Right lobe of liver (tissue), 6 donors: Measurements from ENCODE around the gene KIF26A. TPM values are rescaled to one million over a fixed set of nuclear protein-coding genes. Genes with fewer than 3 reads are reported as not detected.
A peak's percentile ranks its signal among the peaks of the same experiment; 100 is the strongest.

Experiments
- ATAC-seq, 4 donors: fragments of 200-7000 bp; cut with Tn5 transposase; one replicate each; pipeline ENCODE4 v1.9.1; 2020; ENCODE audit warnings: mild to moderate bottlenecking in 4 of 4, moderate library complexity in 4 of 4
- DNase-seq, 3 donors: peaks; one replicate each; pipeline ENCODE4 v3.0.0-alpha.2; 2020
- H3K27ac ChIP-seq, 3 donors: fragments of 200-600 bp; one replicate each; pipeline ENCODE4 v1.8.0; 2022
- H3K27me3 ChIP-seq, 2 donors: fragments of 200-600 bp; one replicate each; pipeline ENCODE4 v1.8.0; 2022
- H3K36me3 ChIP-seq, 4 donors: fragments of 200-600 bp; sonication (generic) in 1 of 4; one replicate each; pipeline versions ENCODE4 v1.5.1 to v1.8.0; 2017 to 2022; ENCODE audit warnings: control low read depth in 1 of 4
- H3K4me1 ChIP-seq, 4 donors: fragments of 200-600 bp; sonication (generic) in 1 of 4; one replicate each; pipeline versions ENCODE4 v1.5.1 to v1.8.0; 2017 to 2022; ENCODE audit warnings: control low read depth in 1 of 4
- H3K4me3 ChIP-seq, 3 donors: fragments of 200-600 bp; one replicate each; pipeline ENCODE4 v1.8.0; 2022
- H3K9me3 ChIP-seq, 4 donors: fragments of 200-600 bp; sonication (generic) in 1 of 4; one replicate each; pipeline versions ENCODE4 v1.5.1 to v1.8.0; 2017 to 2022; ENCODE audit warnings: control low read depth in 1 of 4
- POLR2A ChIP-seq: fragments of 450-650 bp; IDR thresholded peaks from one replicate; pipeline ENCODE4 v1.6.1; 2017; ENCODE audit warnings: antibody characterized with exemption, mild to moderate bottlenecking
- WGBS: methylation state at CpG from one replicate; pipeline ENCODE4 v1.1.6; 2018; ENCODE audit warnings: low coverage, low lambda C conversion rate; ENCODE audit not compliant: insufficient coverage; ENCODE audit errors: missing lambda C conversion rate; 5-methylcytosine and 5-hydroxymethylcytosine counted together
- intact Hi-C, 2 donors: fragments of 100-400 bp; cut with DNase I; formaldehyde crosslinking; loops; one replicate each; pipeline versions ENCODE4 v1.11.2 to v1.14.1; 2022
- microRNA counts: library from miRNA; unstranded; fragments of <30 nt; microRNA quantifications from one replicate; lab custom pipeline; 2016
- microRNA-seq, 2 donors: library from miRNA; unstranded; fragments of <30 nt; microRNA quantifications; one replicate each; pipeline ENCODE4, GENCODE V29; 2019 to 2020
- small RNA-seq, 2 experiments: library from RNA; depleted of rRNA; stranded (forward); fragments of <200 nt; gene quantifications; one replicate each; pipeline ENCODE3, GENCODE V24; 2016
- total RNA-seq, 6 experiments: library from RNA; depleted of rRNA in 2 of 6; stranded (reverse); fragments of >200 nt in 2 of 6; fragmentation: NEBNext Ultra II Directional in 3 of 6; extraction: Animal tissue kit (Norgen Biotek cat#: 25700) in 3 of 6; gene quantifications; one replicate each; pipeline versions ENCODE4 v1.1.0 to v1.2.4, GENCODE V29; 2016 to 2023
- TF ChIP-seq, protein P1 (sequence below), 4 donors: fragments of 200-600 bp in 3 of 4; fragments of 450-650 bp in 1 of 4; IDR thresholded peaks; one replicate each; pipeline versions ENCODE4 v1.5.1 to v1.8.0; 2016 to 2022; ENCODE audit warnings: antibody characterized with exemption in 4 of 4, mild to moderate bottlenecking in 2 of 4
- donor health status: DM: no; HTN: yes; CAD: no.
- donor health status: DM: no; HTN: no; CAD: no.
- donor health status: DM: no; HTN: no; CAD: no.
- donor health status: DM: no; HTN: yes; CAD: no.
- donor health status: DM: no; HTN: yes; CAD: no.

The KIF26A gene
- total RNA-seq, 6 experiments from 2014 or later, result 0.79 to 1.5 (median 1.1) TPM

GRCh38 chr14:104229534-104230055 lies 91.2 kb downstream of the KIF26A start:
- no peaks in the 10 kb centered on the region for H3K4me1 ChIP-seq
- ATAC-seq, result no peak

DNA sequence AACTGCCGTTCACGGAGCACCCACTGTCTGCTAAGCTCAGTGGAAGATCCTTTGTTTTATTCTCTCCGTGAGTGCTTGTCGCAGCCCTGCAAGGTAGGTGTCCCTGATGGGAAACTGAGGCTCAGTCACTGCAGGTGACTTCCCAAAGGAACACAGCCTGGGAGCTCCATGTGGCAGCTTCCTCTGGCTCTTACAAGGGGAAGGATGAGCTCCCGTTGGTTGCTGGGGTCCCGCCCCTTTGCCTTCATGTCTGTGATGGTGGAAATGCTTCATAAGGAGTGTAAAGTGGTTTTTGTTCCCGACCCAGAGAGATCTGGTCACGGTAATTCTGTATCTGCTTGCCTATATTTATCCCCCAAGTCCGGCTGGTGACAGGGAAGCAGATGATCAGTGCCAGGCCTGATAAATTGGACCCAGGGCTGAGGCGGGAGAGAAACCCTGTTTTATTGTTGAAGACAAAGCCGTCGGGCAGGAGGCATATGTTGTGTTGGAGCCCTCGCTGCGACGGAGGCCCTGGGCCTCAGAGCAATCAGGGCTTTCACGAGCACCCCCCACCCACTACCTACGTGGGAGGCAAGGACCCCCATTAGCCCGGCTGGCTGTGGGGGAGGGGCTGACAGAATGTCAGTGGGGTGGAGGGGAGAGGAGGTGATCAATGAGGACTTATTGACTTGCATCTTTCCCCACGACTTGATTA lies 91.9 kb downstream of the KIF26A start:
- Histone ChIP-seq H3K9me3 (no peaks in the 10 kb centered on the region), H3K27me3 (no peaks in the 10 kb centered on the region), H3K4me1 (no peaks in the 10 kb centered on the region), H3K27ac (no peak overlapping the region), H3K4me3 (no peak overlapping the region), H3K36me3 (no peaks in the 10 kb centered on the region)
- 55% methylated on average over 6 of the region's 19 CpGs for WGBS
- DNase-seq (peak in 1 of 3 donors; percentile 6), ATAC-seq (no peak)
- intact Hi-C loops, result no loop called here
- TF ChIP-seq, protein P1, sequence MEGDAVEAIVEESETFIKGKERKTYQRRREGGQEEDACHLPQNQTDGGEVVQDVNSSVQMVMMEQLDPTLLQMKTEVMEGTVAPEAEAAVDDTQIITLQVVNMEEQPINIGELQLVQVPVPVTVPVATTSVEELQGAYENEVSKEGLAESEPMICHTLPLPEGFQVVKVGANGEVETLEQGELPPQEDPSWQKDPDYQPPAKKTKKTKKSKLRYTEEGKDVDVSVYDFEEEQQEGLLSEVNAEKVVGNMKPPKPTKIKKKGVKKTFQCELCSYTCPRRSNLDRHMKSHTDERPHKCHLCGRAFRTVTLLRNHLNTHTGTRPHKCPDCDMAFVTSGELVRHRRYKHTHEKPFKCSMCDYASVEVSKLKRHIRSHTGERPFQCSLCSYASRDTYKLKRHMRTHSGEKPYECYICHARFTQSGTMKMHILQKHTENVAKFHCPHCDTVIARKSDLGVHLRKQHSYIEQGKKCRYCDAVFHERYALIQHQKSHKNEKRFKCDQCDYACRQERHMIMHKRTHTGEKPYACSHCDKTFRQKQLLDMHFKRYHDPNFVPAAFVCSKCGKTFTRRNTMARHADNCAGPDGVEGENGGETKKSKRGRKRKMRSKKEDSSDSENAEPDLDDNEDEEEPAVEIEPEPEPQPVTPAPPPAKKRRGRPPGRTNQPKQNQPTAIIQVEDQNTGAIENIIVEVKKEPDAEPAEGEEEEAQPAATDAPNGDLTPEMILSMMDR (IDR thresholded peaks at IDR 0.05), result no peak
- TF ChIP-seq POLR2A, result no peak

More at GRCh38 chr14:104229534-104230055, 91.2 kb downstream of the KIF26A start:
- Histone ChIP-seq H3K27ac (no peak overlapping the region), H3K36me3 (no peaks in the 10 kb centered on the region), H3K4me3 (no peak overlapping the region), H3K9me3 (no peaks in the 10 kb centered on the region), H3K27me3 (no peaks in the 10 kb centered on the region)
- WGBS, result 88% methylated on average over 10 of the region's 23 CpGs
- TF ChIP-seq POLR2A, result no peak
- TF ChIP-seq, protein P1 (IDR thresholded peaks at IDR 0.05), result no peak
- intact Hi-C loops, result no loop called here
- DNase-seq, result peak in 2 of 3 donors; percentile 9 to 31

MicroRNAs within 50 kb of the gene (microRNA counts, 767-probe panel; counts per million panel counts)
- 237 counts per million for microRNA hsa-miR-203 (lab: Ali Mortazavi, UCI)

Small RNA genes within 50 kb of the gene (microRNA-seq; reads per million reads assigned to microRNA genes)
- 0 reads per million in 2 donors for gene MIR203A
- gene MIR203B, result 0 reads per million in 2 donors

Small RNA genes within 50 kb of the gene (small RNA-seq; reads per million reads assigned to genes)
- 25.4 to 41.0 reads per million in 2 experiments for gene MIR203A

Other genes starting within 250 kb of the KIF26A start
- gene TDRD9, start 210.1 kb upstream of the KIF26A start, total RNA-seq, result under 1 TPM in 5 of 6 experiments, not detected in 1; 0.31 to 0.86 (median 0.43) TPM
- gene RD3L, start 196.1 kb upstream of the KIF26A start, total RNA-seq, result 1 to 10 TPM in 1 of 6 experiments, under 1 TPM in 2, not detected in 3; 0.22 to 1.2 (median 0.25) TPM
- gene ASPG, start 52.9 kb upstream of the KIF26A start, total RNA-seq, result 100 to 1,000 TPM in 3 of 6 experiments, 10 to 100 TPM in 3; 37.3 to 232 (median 110) TPM